WI38 (cell line): ENCODE data around the gene ZNHIT3.

Experiments used
- H3K4me3 ChIP-seq: 2 replicates; pipeline ENCODE4 v1.5.1; 2011; ENCODE audit warnings: low read depth, mild to moderate bottlenecking, control low read depth, low read length
- TF ChIP-seq, protein P1 (sequence below): IDR thresholded peaks from 2 replicates; pipeline ENCODE4 v1.5.1; 2012; ENCODE audit warnings: low read depth, mild to moderate bottlenecking, control low read depth, low read length

Gene ZNHIT3

DNA sequence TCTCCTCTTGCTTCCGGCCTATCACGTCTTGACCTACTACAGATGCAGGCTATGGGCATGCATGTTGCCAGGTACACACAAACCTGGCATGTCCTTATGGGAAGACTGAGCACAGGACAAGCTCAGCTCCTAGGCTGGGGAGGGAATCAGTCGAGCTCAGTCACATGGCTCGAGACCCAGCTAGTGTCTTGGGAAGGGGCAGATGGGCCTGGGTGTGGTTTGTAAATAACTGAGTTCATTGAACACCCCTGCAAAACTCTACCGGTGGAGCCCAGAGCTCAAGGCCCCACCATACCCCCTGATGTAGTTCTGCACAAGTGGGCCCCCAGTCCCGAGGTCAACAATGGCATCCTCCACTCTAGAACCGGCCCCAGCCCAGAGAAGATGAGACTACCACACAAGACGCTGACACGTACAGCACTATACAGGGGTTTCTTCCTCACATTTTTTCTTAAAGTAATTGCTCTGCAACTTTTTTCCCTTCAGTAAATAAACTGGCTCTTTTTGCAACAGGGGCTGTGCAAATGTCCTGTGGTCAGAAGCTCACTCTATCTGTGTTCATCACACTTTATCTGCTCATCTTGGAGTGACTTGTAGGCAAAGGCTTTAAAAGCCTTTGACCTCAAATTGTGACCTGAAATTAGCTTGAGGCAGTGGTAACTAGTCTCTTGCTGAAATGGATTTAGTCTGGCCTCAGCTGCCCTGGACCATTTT lies 22.9 kb downstream of the ZNHIT3 start:
- TF ChIP-seq, protein P1, sequence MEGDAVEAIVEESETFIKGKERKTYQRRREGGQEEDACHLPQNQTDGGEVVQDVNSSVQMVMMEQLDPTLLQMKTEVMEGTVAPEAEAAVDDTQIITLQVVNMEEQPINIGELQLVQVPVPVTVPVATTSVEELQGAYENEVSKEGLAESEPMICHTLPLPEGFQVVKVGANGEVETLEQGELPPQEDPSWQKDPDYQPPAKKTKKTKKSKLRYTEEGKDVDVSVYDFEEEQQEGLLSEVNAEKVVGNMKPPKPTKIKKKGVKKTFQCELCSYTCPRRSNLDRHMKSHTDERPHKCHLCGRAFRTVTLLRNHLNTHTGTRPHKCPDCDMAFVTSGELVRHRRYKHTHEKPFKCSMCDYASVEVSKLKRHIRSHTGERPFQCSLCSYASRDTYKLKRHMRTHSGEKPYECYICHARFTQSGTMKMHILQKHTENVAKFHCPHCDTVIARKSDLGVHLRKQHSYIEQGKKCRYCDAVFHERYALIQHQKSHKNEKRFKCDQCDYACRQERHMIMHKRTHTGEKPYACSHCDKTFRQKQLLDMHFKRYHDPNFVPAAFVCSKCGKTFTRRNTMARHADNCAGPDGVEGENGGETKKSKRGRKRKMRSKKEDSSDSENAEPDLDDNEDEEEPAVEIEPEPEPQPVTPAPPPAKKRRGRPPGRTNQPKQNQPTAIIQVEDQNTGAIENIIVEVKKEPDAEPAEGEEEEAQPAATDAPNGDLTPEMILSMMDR, result no peak
- H3K4me3 ChIP-seq, result no peak overlapping the region

- no peak overlapping the region for H3K4me3 ChIP-seq
- TF ChIP-seq, protein P1, result no peak
These were observed 24.2 kb downstream of the ZNHIT3 start for GRCh38 chr17:36510636-36511035.

GRCh38 chr17:36511216-36511615 lies 24.7 kb downstream of the ZNHIT3 start:
- H3K4me3 ChIP-seq, result no peak overlapping the region
- TF ChIP-seq, protein P1, result no peak

DNA sequence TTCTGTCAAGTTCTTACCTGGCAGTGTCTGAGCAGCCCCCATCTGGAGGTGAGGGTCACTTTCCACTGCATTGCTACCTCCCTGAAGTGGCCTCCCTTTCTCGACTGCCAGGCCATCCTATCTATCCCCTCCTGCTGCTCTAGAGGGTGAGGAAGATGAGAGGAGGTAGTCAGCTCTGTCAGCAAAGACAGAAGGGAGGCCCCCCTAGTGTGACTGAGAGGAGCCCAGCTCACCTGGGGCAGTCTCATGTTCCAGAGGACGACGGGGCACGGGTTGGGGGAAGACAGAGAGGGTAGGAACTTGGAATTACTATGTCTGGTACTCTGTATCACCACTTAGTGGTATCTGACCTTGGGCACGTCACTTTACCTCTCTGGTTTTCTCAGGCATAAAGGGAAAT lies 26.2 kb downstream of the ZNHIT3 start:
- TF ChIP-seq, protein P1, result no peak
- no peak overlapping the region for H3K4me3 ChIP-seq

- TF ChIP-seq, protein P1, result no peak
These were observed 28.4 kb downstream of the ZNHIT3 start for GRCh38 chr17:36514856-36515255.

DNA sequence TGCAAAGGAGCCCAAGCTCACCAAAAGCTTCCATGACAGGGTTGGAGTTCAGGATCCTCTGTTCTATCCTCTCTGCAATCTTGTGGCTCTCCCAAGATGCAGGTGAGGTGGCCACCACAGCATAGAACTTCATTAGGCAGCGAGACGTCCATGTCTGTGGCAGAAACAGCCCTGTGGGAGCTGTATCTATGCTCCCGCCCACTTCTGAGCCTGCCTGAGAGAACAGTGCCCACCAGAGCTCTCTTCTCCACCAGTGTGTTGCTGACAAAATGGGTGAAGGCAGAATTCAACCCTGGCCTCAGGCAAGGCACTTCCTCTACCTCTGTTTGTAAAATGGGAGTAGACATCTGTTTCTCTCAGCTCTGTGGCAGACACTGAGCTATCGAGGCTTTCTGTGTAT lies 29.4 kb downstream of the ZNHIT3 start:
- TF ChIP-seq, protein P1, result no peak

More at GRCh38 chr17:36514856-36515255, 28.4 kb downstream of the ZNHIT3 start:
- H3K4me3 ChIP-seq, result no peak overlapping the region

DNA sequence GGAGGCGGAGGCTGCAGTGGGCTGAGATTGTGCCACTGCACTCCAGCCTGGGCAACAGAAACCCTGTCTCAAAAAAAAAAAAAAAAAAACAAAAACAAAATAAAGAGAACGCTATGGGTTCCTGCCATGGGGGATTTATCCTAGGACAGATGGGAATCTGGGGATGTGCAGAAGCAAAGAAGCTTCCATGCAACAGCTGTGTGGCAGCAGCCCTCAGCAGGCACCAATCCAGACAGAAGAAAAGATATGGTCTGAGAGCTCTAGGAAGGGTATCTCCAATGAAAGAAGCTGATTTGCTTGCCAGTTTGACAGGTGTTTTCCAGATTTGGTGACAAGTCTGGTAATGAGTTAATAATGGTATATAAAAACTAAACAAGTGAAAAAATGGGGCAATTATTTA lies 36.6 kb downstream of the ZNHIT3 start:
- no peak overlapping the region for H3K4me3 ChIP-seq
- TF ChIP-seq, protein P1, result no peak

More for the DNA sequence above, 29.4 kb downstream of the ZNHIT3 start:
- H3K4me3 ChIP-seq, result no peak overlapping the region
